H9 (cell line): ENCODE data around the gene THBS4. TPM values are rescaled to one million over a fixed set of nuclear protein-coding genes. Genes with fewer than 3 reads are reported as not detected.

Experiments
- DNase-seq: peaks from one replicate; pipeline ENCODE4 v3.0.0-alpha.2; 2017
- H2AFZ ChIP-seq: one replicate; pipeline ENCODE4 v1.6.1; 2013; ENCODE audit warnings: mild to moderate bottlenecking, low read length, control low read depth, moderate library complexity
- H2AK5ac ChIP-seq: 2 replicates; pipeline ENCODE4 v1.6.1; 2013; ENCODE audit warnings: low read length, control low read depth, mixed read lengths; ENCODE audit not compliant: insufficient read length
- H2BK120ac ChIP-seq: one replicate; pipeline ENCODE4 v1.6.1; 2013; ENCODE audit warnings: low read depth, mild to moderate bottlenecking, low read length, control low read depth, inconsistent platforms; ENCODE audit not compliant: poor library complexity, severe bottlenecking
- H2BK12ac ChIP-seq: 2 replicates; pipeline ENCODE4 v1.6.1; 2013; ENCODE audit warnings: low read length, control low read depth, mixed read lengths, low read depth; ENCODE audit not compliant: insufficient read length
- H2BK15ac ChIP-seq: 2 replicates; pipeline ENCODE4 v1.6.1; 2013; ENCODE audit warnings: low read depth, low read length, control low read depth
- H2BK20ac ChIP-seq: one replicate; pipeline ENCODE4 v1.6.1; 2013; ENCODE audit warnings: low read depth, mild to moderate bottlenecking, low read length, control low read depth, inconsistent platforms; ENCODE audit not compliant: poor library complexity, severe bottlenecking
- H2BK5ac ChIP-seq: 2 replicates; pipeline ENCODE4 v1.6.1; 2013; ENCODE audit warnings: low read length, control low read depth, mixed read lengths; ENCODE audit not compliant: insufficient read length
- H3K14ac ChIP-seq: 2 replicates; pipeline ENCODE4 v1.6.1; 2013; ENCODE audit warnings: low read length, control low read depth; ENCODE audit not compliant: insufficient read depth
- H3K18ac ChIP-seq: 2 replicates; pipeline ENCODE4 v1.6.1; 2013; ENCODE audit warnings: low read depth, mild to moderate bottlenecking, mixed read lengths, low read length, control low read depth; ENCODE audit not compliant: insufficient read length
- H3K23ac ChIP-seq: 2 replicates; pipeline ENCODE4 v1.6.1; 2013; ENCODE audit warnings: low read length, control low read depth, mixed read lengths, low read depth; ENCODE audit not compliant: insufficient read length
- H3K23me2 ChIP-seq: 2 replicates; pipeline ENCODE4 v1.6.1; 2013; ENCODE audit warnings: low read depth, mild to moderate bottlenecking, mixed read lengths, low read length, control low read depth; ENCODE audit not compliant: insufficient read length, poor library complexity, severe bottlenecking
- H3K27ac ChIP-seq: 2 replicates; pipeline ENCODE4 v1.5.1; 2013; ENCODE audit warnings: low read length, control low read depth, mixed read lengths, low read depth; ENCODE audit not compliant: insufficient read length
- H3K27me3 ChIP-seq: 2 replicates; pipeline ENCODE4 v1.6.1; 2013; ENCODE audit warnings: low read length, control low read depth, inconsistent platforms; ENCODE audit not compliant: insufficient read depth
- H3K4ac ChIP-seq: 2 replicates; pipeline ENCODE4 v1.6.1; 2013; ENCODE audit warnings: low read depth, mild to moderate bottlenecking, control low read depth, inconsistent platforms, low read length, moderate library complexity
- H3K4me1 ChIP-seq: 2 replicates; pipeline ENCODE4 v1.6.1; 2013; ENCODE audit warnings: low read length, control low read depth, inconsistent platforms; ENCODE audit not compliant: insufficient read depth
- H3K4me2 ChIP-seq: 2 replicates; pipeline ENCODE4 v1.6.1; 2013; ENCODE audit warnings: low read length, control low read depth, mixed read lengths; ENCODE audit not compliant: insufficient read length, insufficient read depth
- H3K56ac ChIP-seq: 2 replicates; pipeline ENCODE4 v1.6.1; 2013; ENCODE audit warnings: low read depth, mild to moderate bottlenecking, mixed read lengths, low read length, control low read depth; ENCODE audit not compliant: insufficient read length
- H3K79me1 ChIP-seq: 2 replicates; pipeline ENCODE4 v1.6.1; 2013; ENCODE audit warnings: low read depth, mild to moderate bottlenecking, moderate library complexity, low read length, control low read depth, inconsistent platforms; ENCODE audit not compliant: insufficient read depth, poor library complexity, severe bottlenecking
- H3K79me2 ChIP-seq: 2 replicates; pipeline ENCODE4 v1.6.1; 2013; ENCODE audit warnings: low read length, control low read depth, inconsistent platforms; ENCODE audit not compliant: insufficient read depth
- H3K9ac ChIP-seq: 2 replicates; pipeline ENCODE4 v1.6.1; 2013; ENCODE audit warnings: low read length, control low read depth, mixed read lengths; ENCODE audit not compliant: insufficient read length; ENCODE audit errors: extremely low read depth
- H3K9me3 ChIP-seq: one replicate; pipeline ENCODE4 v1.6.1; 2013; ENCODE audit warnings: low read depth, low read length, inconsistent platforms; ENCODE audit not compliant: control insufficient read depth
- H3T11ph ChIP-seq: one replicate; pipeline ENCODE4 v1.6.1; 2013; ENCODE audit warnings: mild to moderate bottlenecking, low read length, control low read depth, inconsistent platforms
- H4K20me1 ChIP-seq: one replicate; pipeline ENCODE4 v1.6.1; 2013; ENCODE audit not compliant: control insufficient read depth, insufficient read length, insufficient read depth
- H4K5ac ChIP-seq: 2 replicates; pipeline ENCODE4 v1.6.1; 2013; ENCODE audit warnings: low read depth, mild to moderate bottlenecking, mixed read lengths, low read length, control low read depth; ENCODE audit not compliant: insufficient read length
- H4K8ac ChIP-seq: replicated peaks from 2 replicates; pipeline ENCODE4 v1.6.1; 2013; ENCODE audit warnings: low read length, control low read depth, mixed read lengths, low read depth; ENCODE audit not compliant: insufficient read length
- H4K91ac ChIP-seq: 2 replicates; pipeline ENCODE4 v1.6.1; 2013; ENCODE audit warnings: low read depth, mild to moderate bottlenecking, moderate library complexity, mixed read lengths, low read length, control low read depth; ENCODE audit not compliant: insufficient read length
- H3K27ac Mint-ChIP-seq, 3 experiments: 2 replicates in 2 of 3; 3 replicates in 1 of 3; pipeline ENCODE4 v1.8.0; 2020 to 2021; ENCODE audit warnings: mixed read lengths in 3 of 3, mild to moderate bottlenecking in 1 of 3, moderate library complexity in 1 of 3
- H3K27me3 Mint-ChIP-seq: 2 replicates; pipeline ENCODE4 v1.8.0; 2021; ENCODE audit warnings: low read depth, mild to moderate bottlenecking, moderate library complexity, mixed read lengths
- H3K36me3 Mint-ChIP-seq, 3 experiments: 2 replicates in 2 of 3; 3 replicates in 1 of 3; pipeline ENCODE4 v1.8.0; 2020 to 2021; ENCODE audit warnings: low read depth in 3 of 3, mixed read lengths in 3 of 3; ENCODE audit not compliant: insufficient read depth in 1 of 3
- H3K4me1 Mint-ChIP-seq, 2 experiments: 2 replicates each; pipeline ENCODE4 v1.8.0; 2020; ENCODE audit warnings: mixed read lengths in 2 of 2
- H3K4me3 Mint-ChIP-seq, 2 experiments: 2 replicates in 1 of 2; 3 replicates in 1 of 2; pipeline ENCODE4 v1.8.0; 2020 to 2021; ENCODE audit warnings: mild to moderate bottlenecking in 2 of 2, mixed read lengths in 2 of 2, moderate library complexity in 1 of 2
- H3K9me3 Mint-ChIP-seq, 2 experiments: 2 replicates in 1 of 2; 3 replicates in 1 of 2; pipeline ENCODE4 v1.8.0; 2020; ENCODE audit warnings: mild to moderate bottlenecking in 2 of 2, mixed read lengths in 2 of 2, moderate library complexity in 1 of 2
- WGBS: extraction: QIAGEN DNeasy Blood & Tissue Kit; methylation state at CpG from one replicate; pipeline ENCODE4 v1.1.7; 2013; ENCODE audit warnings: missing lambda C conversion rate, low lambda C conversion rate, mixed read lengths; ENCODE audit not compliant: insufficient read length; ENCODE audit errors: extremely low coverage; 5-methylcytosine and 5-hydroxymethylcytosine counted together
- total RNA-seq: library from RNA; stranded (reverse); gene quantifications from 2 replicates; pipeline ENCODE4 v1.2.1, GENCODE V29; 2021
- TF ChIP-seq, protein P1 (sequence below): fragments of 200-600 bp; sonication (generic); conservative IDR thresholded peaks from 3 replicates; pipeline ENCODE4 v1.8.0; 2021; ENCODE audit warnings: antibody characterized with exemption, mild to moderate bottlenecking

Gene THBS4
- total RNA-seq, 1 experiment from 2014 or later, result 19.0 TPM

DNA sequence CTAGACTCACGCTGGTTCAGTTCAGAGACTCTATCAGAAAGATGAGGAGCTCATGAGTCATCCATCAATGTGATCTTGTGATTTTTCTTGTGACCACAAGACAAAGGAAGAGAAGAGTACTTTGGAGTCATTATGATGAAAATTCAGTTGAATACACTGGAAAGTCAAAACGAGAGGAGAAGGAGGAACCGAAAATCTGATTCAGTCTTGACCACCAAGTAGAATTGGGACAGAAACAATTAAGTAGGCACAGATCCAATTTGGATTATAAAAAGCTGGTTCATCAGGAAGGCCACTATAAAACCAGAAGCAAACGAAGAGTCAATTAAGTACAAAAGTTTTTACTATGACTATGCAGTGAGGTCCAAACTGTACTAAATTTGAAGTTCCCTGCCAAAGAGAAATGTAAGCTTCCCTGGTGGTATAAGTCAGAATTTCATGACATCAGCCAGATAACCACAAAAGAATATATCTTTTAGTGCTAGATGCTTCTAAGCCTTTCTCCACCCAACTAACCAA, 90.9 kb downstream of the THBS4 start:
- Histone ChIP-seq H2BK5ac (no peak overlapping the region), H3K9me3 (no peaks in the 10 kb centered on the region), H2BK20ac (no peak overlapping the region), H4K20me1 (no peaks in the 10 kb centered on the region), H3K4me1 (no peaks in the 10 kb centered on the region), H3K23me2 (no peaks in the 10 kb centered on the region), H3K18ac (no peak overlapping the region), H3K56ac (no peak overlapping the region), H3K79me1 (no peaks in the 10 kb centered on the region), H2BK15ac (no peak overlapping the region), H4K91ac (no peak overlapping the region), H2BK12ac (no peak overlapping the region), H2AK5ac (no peak overlapping the region), H3K9ac (no peak overlapping the region), H3K4me2 (no peak overlapping the region), H2AFZ (no peak overlapping the region), H4K8ac (no peak overlapping the region), H3K27ac (no peak overlapping the region), H3K4ac (no peak overlapping the region), H2BK120ac (no peak overlapping the region), H4K5ac (no peak overlapping the region), H3K23ac (no peak overlapping the region), H3K27me3 (no peaks in the 10 kb centered on the region), H3T11ph (no peak overlapping the region), H3K14ac (no peak overlapping the region), H3K79me2 (no peaks in the 10 kb centered on the region)
- peaks cover under 1 to 4% of the 10 kb centered on the region in 2 experiments; a peak in 3 of 5 replicates for H3K9me3 Mint-ChIP-seq
- H3K36me3 Mint-ChIP-seq, result peaks cover 3 to 11% (median 4%) of the 10 kb centered on the region in 3 experiments; a peak in 6 of 7 replicates
- TF ChIP-seq, protein P1, sequence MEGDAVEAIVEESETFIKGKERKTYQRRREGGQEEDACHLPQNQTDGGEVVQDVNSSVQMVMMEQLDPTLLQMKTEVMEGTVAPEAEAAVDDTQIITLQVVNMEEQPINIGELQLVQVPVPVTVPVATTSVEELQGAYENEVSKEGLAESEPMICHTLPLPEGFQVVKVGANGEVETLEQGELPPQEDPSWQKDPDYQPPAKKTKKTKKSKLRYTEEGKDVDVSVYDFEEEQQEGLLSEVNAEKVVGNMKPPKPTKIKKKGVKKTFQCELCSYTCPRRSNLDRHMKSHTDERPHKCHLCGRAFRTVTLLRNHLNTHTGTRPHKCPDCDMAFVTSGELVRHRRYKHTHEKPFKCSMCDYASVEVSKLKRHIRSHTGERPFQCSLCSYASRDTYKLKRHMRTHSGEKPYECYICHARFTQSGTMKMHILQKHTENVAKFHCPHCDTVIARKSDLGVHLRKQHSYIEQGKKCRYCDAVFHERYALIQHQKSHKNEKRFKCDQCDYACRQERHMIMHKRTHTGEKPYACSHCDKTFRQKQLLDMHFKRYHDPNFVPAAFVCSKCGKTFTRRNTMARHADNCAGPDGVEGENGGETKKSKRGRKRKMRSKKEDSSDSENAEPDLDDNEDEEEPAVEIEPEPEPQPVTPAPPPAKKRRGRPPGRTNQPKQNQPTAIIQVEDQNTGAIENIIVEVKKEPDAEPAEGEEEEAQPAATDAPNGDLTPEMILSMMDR, result no peak
- H3K27me3 Mint-ChIP-seq, result no peaks in the 10 kb centered on the region; the same call in 1 of the 2 replicates
- no peak overlapping the region for H3K4me3 Mint-ChIP-seq
- WGBS, result no CpG with 5 or more reads among the region's 4 CpGs
- no peak for DNase-seq
- H3K27ac Mint-ChIP-seq, result no peak overlapping the region; a peak in 1 of 7 replicates
- H3K4me1 Mint-ChIP-seq, result peaks cover 8 to 18% of the 10 kb centered on the region in 2 experiments
